Right ventricle myocardium superior (tissue), 1 donor: ENCODE data around the gene ADAMTS12. TPM values are rescaled to one million over a fixed set of nuclear protein-coding genes. Genes with fewer than 3 reads are reported as not detected.

ENCODE experiments used
- ATAC-seq: fragments of 200-7000 bp; cut with Tn5 transposase; one replicate; pipeline ENCODE4 v1.9.1; 2020; ENCODE audit warnings: mild to moderate bottlenecking; ENCODE audit not compliant: poor library complexity
- DNase-seq: peaks from one replicate; pipeline ENCODE4 v3.0.0-alpha.2; 2020
- intact Hi-C: fragments of 100-400 bp; cut with DNase I; formaldehyde crosslinking; loops from one replicate; pipeline ENCODE4 v1.11.2; 2022
- total RNA-seq: library from RNA; stranded (reverse); fragmentation: NEBNext Ultra II Directional; extraction: Animal tissue kit (Norgen Biotek cat#: 25700); gene quantifications from one replicate; pipeline ENCODE4 v1.2.1, GENCODE V29; 2021
- donor health status: DM: no; HTN: yes; CAD: no; lungs with severe emphysema.

Gene ADAMTS12
- total RNA-seq, 1 donor from 2014 or later, result 1.7 TPM

DNA sequence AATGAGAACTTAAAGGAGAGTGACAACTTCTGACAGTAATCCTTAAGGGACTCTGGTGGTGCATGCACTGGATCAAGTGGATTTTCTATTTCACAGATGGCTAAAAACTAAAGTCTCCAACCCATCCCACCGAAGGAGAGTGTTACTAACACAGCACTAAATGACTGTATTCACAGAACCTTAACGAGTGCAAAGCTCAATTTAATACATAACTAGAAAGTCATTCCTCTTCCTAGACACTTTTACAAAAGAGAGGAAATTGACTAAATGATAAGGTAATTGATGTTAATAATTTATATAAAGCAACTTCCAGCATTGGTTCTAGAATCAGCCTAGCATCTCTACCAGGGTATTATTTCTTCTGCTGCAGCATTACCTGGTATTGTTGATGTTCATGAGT lies 189.8 kb downstream of the ADAMTS12 start:
- ATAC-seq (no peak), DNase-seq (no peak)
- intact Hi-C loops, result no loop called here

DNA sequence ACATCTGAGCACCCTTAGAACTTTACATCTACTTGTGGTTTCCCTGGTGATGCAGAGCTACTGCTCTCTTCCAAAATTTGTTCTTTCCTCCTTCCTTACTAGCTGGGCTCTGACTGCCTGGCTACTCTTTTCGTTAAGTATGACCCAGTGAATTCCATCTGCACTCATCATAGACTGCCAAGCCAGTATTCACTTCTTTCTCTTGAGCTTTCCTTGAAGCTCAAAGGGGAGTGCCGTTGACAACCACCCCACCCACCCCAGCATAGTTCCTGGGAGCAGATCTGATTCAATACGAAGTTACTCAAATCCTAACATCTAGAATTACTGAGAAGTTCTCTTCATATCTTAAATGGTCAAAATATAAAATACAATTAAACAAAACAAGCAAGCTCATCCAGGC lies 190.5 kb downstream of the ADAMTS12 start:
- intact Hi-C loops, result no loop called here
- ATAC-seq, result no peak
- DNase-seq, result no peak

DNA sequence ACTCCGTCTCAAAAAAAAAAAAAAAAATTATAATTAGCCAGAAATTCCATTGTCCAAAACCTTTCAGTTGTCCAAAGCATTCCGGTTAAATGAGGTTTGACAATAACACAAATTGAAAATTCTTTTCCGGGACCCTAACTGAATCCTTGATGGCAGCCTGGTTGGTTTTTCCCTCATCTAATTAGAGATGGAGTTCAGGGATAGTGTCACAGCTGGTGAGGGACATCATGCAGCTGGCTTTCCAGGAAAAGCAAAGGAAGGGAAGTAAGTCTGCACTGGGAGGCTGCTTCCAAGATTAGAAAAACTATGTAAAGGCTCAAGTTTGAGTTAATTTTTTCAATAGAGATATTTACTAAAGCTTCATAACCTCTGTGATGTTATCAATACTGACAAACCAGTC lies 195.4 kb downstream of the ADAMTS12 start:
- intact Hi-C loops, result no loop called here
- no peak for ATAC-seq
- no peak for DNase-seq

DNA sequence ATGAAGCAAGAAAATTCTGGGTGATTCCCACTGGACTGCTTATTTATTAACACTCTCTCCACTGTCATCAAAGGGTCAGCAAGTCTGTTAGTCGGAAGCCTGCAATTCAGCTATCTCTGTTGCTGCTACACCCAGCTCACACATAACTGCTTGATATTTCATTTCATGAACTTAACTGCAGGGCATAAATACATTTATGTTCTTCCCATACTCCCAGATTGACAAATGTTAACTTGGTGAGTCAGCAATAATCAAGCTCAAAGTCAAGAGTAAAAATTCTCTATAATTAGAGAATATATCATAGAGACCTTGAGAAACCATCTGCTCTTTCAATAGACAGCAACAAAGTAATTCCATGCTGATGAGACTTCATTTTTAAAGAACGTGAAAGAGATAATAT lies 198.8 kb downstream of the ADAMTS12 start:
- DNase-seq (no peak), ATAC-seq (no peak)
- intact Hi-C loops, result no loop called here

DNA sequence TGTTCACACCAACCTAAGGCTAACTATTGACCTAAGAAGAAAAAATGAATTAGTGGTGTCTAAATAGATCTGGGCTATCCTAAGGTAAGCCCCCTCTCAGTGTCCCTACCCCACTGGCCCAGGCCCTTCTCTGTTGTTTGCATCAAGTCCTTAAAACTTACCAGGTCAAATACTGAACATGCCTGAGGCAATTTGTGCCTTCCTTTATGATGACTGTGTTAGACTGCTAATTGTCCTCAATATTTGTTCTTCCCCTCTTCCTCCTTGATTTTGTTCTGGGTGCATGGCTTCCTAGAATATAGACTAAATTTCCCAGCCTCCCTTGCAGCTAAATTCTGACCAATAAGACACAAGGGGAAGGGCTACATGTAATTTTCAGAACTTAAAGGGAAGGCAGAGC lies 199.9 kb downstream of the ADAMTS12 start:
- ATAC-seq, result no peak
- no peak for DNase-seq
- intact Hi-C loops, result no loop called here

DNA sequence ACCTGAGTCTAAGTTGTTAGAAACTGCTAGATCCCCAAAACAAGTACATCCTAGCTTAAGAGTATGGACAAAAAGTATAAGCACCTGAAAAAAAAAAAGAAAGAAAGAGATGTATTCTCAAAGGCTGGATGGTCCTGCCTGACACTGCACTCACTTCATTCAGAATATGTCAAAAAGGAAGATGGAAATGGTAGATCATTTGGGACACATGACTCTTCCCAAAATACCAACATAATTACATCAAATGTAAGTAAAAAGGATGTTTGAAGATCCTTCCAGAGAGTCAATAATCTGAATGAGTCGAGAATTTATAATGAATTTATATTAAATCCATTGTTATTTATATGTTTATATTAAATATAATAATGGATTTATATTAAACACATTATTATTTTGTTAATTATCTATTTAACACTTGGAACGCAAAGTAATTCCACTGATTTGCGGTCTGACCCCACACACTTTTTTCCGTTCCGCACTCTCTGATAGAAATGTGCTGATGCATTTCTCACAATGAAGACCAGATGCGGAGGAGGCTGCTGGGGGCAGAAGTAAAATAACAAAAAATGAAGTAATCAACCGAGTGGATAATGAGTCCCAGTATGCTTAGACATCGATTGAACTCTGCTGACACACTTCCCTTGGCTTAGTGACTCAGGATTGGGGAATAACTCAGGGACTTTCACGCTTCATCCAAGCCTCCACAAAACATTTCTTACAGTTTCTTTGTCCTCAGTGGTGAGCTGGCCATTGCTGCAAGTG lies 201.2 kb downstream of the ADAMTS12 start:
- intact Hi-C loops, result no loop called here
- ATAC-seq (peak; percentile 31), DNase-seq (no peak)

DNA sequence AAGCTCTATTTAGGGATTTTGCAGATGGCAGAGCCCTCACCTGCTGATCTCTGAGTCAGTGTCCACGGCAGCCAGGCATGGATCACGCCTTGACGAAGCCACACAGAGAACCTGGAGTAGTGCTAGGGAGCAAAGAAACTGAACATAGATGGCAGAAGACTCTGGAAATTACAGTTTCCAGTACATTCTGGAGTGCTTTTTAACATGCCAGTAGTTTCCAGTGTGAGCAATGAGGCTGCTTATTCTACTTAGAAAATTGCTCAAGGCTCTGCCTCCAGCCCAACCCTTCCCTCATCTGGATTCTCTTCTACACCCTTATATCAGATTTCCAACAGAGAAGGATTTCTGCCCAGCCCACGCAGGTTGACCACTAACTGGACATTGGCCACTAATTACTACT lies 203.3 kb downstream of the ADAMTS12 start:
- ATAC-seq (no peak), DNase-seq (no peak)

DNA sequence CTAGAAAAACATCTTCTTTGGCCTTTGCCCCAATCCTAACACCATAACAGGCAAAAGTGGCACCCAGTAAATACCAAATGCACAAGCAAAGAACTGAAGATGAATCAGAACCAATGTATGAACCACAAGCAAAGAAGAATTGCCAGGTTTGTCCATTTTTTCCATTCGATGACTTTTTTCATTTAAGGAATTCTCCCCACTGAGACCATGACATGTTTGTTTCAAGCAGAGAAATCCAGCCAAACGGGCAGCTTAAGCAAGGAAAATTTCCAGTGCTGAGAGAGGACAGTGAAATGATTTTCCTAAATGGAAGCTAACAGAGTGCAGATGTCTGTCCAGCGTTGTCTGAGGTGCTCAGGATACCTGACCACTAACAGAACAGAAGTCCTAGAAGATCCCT lies 203.7 kb downstream of the ADAMTS12 start:
- intact Hi-C loops, result no loop called here
- no peak for ATAC-seq
- DNase-seq, result no peak

More for the DNA sequence above, 203.3 kb downstream of the ADAMTS12 start:
- intact Hi-C loops, result no loop called here

DNA sequence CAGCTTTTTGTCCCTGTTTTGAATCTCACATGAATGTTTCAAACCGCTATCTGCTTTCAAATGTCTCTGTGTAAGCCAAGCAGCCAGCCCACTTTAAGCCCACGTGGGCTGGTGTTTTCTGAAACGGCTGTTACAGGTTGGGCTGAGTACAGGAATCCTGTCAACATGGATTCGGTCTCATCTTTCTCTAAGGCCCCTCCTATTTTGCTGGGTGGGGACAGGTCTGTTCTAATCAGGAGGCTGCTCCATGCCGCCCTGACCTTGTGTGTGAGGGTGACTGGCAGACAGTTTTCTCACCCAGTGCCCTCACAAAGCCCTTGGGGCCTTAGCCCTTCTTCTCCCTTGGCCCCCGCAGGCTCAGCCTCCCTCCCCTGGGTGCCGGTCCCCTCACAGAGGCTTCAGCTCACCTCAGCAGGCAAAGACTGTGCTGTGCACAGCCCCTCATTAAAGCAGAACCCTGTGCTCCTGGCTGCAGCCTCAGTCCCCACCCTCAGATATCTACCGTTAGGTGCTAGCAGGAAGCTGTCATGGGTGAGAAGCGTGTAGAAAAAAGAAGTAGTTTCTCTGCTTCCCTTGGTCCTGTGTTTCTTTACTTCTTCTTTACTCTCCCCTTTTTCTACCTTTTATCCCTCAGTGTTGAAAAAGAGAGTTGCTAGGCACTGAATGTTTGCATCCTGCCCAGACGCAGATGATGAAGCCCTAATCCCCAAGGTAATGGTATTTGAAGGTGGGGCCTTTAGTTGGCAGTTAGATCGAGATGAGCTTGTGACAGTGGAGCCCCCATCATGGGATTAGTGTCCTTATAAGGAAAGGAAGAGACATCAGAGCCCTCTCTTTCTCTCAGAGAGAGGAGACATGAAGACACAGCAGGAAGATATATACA lies 205.7 kb downstream of the ADAMTS12 start:
- ATAC-seq (no peak), DNase-seq (no peak)
- intact Hi-C loops, result no loop called here

DNA sequence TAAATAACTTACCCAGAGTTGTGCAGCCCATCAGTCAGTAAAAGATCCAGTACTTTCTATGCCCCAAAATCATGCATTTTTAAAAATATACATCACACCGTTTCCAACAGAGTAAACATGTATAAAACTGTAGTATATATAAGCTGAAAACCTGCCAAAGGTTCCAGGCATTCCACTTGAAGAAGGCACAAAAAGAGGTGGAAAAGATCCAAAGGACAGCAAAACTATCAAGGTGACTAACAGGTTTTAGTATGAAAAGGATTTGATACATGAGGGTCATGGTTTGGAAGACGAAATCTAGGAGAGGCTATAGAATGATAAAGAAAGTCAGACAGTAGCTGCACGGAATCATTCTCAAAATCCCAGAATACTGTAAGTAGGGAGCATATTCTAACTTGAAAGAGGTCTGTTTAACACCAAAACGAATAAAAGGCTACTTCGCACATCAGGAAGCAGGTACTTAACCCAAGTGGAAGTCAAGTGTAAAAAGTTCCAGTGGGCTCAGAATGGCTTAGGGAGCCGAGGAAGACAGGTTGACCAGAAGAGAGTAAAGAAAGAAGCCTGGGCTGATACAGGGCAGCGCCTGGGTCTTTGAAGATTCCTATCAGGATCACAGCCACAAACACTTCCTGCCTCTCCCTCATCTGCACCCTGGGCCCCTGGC lies 207.2 kb downstream of the ADAMTS12 start:
- DNase-seq, result no peak
- intact Hi-C loops, result no loop called here
- ATAC-seq, result no peak

DNA sequence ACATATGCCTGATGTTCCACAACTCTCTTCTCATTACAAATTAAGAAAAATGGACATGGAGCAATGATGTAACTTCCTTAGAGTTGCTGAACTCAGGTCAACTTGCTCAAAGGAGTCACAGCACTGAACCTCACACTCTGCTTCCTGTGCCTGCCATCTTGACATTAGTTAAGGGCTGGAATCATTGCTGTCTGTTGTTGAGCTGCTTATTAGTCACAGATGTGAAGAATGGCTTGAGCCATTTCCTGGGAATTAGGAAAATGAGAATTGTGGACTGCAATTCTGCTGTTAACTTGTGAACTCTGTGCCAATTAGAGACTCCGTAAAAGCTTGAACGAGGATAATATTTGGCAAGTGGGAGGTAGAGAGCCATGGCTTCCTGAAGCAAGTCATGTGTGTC lies 212.0 kb downstream of the ADAMTS12 start:
- intact Hi-C loops, result no loop called here
- ATAC-seq (no peak), DNase-seq (no peak)

DNA sequence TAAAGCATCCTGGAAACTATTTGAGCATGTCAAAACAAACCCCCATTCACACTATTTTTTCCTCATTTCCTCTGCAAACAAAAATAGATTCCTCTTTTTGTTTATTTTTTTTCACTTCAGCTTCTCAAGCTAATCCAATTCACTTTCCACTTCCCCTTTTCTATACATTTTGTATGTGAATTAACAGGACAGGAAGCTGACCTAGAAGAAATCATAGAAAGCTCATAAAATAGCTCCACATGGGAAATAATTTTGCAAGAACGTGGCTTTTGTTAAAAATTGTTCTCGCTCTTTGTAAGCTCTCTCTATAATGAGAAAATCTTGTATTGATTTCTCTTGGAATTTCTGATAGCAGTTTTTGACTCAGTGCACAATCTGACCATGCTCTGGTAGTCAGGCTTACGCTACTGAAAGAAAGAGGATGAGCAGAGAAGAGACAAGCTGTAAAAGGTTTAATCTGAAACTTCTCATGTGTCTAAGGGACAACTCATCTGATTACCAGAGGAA lies 215.8 kb downstream of the ADAMTS12 start:
- DNase-seq, result no peak
- intact Hi-C loops, result no loop called here
- no peak for ATAC-seq

DNA sequence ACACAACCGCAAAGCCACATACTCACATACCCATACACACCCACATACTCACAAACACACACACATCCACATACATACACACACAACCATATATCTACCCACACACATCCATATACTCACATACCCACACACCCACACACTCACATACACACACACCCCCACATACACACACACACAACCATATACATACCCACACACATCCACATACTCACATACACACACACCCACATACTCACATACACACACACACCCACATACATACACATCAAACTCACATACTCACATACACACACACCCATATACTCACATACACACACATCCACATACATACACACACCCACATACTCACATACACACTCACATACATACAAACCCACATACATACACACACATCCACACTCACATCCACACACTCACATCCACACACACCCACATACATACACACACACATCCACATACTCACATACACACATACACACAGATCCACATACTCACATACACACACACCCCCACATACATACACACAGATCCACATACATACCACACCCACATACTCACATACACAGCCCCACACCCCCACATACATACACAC lies 220.0 kb downstream of the ADAMTS12 start:
- ATAC-seq (no peak), DNase-seq (no peak)
- intact Hi-C loops, result no loop called here

DNA sequence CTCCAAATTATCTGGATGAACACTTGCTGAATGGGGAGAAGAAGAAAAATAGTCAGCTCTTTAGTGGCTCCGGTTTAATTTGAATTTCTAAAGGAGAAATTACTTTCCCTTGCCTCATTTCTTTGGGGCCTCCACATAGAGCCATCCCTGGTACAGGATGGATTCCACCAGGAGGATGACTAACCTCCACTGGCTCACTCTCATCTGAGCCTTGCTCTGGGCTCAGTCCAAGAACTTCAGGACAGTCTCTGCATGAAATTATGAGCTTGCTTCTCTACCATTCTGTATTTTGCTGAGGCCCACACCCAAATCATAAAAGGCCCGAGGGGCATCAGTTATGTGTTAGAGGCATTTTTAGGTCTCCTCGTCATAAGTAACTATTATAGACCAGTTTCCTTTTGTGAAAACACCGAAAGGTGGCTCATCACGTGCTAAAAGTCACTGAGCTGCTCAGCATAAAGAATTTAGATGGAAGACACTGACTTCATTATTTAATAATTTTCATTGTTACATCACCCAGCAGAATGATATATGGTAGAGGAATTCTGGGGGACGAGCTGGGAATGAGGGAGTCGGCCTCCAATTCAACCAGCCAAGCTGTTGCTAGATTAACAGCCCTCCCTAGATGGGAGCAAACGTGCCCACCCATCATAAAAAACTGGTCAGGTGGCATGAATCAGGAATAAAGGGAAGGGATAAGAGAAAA lies 228.9 kb downstream of the ADAMTS12 start:
- DNase-seq (no peak), ATAC-seq (no peak)
- intact Hi-C loops, result no loop called here

DNA sequence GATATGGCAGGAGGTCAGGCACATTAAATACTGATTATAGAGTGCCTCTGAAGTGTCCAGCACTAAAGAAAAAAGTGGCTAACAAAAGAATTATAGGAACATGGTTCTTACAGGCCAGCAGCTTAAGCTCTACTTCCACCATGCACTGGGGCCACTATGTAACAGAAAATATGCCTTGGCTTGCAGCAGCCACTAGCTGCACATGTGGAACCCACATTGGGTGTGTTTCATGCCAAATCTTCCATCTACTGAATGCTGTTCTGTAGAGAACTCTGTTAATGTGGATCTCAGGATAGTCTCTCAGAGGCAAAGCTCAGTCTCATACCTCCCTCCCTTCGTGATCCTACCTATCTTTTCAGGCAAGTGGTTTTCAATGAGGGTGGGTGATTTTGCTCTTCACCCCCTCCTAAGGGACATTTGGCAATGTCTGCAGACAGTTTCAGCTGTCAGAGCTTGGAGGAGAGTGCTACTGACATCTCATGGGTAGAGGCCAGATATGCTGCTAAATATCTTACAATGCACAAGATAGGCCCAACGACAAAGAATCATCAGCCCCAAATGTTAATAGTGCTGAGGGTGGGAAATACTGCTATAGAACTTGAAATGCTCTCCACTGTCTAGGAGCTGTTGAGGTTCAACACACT lies 232.1 kb downstream of the ADAMTS12 start:
- ATAC-seq, result peak; percentile 53
- intact Hi-C loops, result no loop called here

DNA sequence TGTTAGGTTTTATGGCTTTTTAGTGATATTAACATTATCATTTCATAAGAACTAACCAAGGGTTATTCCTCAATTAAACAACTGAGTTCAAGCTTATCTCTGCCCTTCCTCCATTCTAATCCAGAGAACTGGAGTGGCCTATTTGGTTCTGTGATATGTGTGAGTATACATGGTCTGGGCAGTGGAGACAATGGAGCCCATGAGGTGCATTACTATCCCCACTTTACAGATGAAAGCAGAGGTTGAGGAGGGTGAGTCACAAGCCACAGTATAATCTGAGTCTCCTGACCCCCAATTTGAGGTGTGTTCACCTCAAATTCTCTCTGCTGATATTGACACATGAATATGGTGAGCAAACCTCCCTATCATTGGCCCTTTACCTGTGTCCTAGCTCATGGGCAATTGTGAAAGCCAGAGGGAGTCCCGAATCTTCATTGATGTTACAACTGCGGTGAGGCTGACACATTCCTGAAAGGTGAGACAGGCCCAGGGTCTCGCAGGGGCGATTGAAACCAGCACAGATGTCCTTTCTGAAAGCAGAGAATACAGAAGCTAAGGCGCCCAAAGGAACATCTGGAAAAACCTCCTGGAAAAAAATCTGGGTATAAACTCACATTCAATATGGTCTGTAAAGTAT lies 233.9 kb downstream of the ADAMTS12 start:
- DNase-seq (no peak), ATAC-seq (no peak)
- intact Hi-C loops, result no loop called here

More for the DNA sequence above, 232.1 kb downstream of the ADAMTS12 start:
- DNase-seq, result no peak

DNA sequence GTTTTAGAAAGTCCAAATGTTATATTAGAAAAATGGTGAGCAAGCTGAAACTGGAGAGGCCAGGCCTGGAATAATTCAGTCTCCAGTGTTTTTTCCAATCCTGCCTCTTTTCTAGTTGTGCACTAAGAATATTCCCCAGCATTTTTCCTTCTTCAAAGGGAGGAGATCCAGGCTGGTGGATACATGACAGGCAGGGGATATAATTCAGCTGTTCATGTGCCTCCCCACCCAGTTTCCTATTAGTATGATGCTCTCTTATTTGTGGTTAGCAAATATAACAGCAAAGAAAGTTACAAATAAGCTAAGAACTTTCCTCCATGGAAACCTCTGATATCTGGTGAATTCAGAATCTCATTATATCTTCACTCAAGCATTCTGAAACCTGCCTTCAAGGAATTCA lies 234.6 kb downstream of the ADAMTS12 start:
- DNase-seq, result no peak
- no peak for ATAC-seq
- intact Hi-C loops, result no loop called here

DNA sequence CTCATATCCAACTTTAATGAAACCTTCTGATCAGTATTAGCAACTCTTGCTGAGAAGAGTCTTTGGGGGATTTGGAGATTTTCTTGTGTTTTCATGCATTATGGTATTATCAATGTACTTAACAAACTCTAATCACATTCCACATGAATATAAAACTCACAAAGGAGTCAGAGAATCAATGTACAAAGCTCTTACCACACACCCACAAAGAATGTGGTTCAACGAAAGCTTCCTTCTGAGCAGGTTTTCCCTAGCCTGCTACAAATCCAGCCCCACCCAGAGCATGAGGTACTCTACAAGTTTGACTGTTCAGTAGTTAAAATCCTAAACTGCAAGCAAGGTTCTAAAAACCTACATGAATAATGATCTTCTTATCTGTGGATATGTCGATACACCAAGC lies 240.9 kb downstream of the ADAMTS12 start:
- intact Hi-C loops, result no loop called here
- no peak for ATAC-seq
- DNase-seq, result no peak
